Measurements from ENCODE around the gene SHMT2. TPM values are rescaled to one million over a fixed set of nuclear protein-coding genes. Genes with fewer than 3 reads are reported as not detected.

The SHMT2 gene
- total RNA-seq, 1 donor from 2014 or later: 78.7 TPM

- peak overlapping the region; percentile 12 for H3K27ac Mint-ChIP-seq
- H3K9me3 Mint-ChIP-seq: no peaks in the 10 kb centered on the region
- H3K4me1 Mint-ChIP-seq: peaks cover 35% of the 10 kb centered on the region
Measured at GRCh38 chr12:57212701-57213057, 16.8 kb upstream of the SHMT2 start.

DNA sequence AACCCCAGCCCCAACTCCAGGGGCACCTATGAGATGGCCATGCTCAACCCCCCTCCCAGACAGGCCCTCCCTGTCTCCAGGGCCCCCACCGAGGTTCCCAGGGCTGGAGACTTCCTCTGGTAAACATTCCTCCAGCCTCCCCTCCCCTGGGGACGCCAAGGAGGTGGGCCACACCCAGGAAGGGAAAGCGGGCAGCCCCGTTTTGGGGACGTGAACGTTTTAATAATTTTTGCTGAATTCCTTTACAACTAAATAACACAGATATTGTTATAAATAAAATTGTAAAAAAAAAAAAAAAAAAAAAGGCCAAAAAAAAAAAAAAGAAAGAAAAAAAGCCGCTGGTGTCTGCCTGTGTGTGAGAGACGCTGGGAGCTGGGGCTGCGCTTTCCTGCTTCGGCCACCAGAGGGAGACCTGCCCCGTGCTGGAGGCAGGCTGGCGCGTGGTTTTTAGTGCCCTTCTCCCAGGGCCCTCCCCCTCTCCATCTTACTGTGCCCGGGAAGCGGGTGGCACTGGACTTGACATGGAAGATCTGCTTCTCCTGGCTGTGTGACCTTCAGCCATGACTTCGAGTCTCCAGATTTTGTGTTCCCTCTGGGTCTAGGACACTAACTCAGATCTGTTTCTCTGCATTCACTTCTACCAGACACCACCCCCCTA, 16.3 kb upstream of the SHMT2 start:
- Mint-ChIP-seq H3K4me3 (peak overlapping the region; percentile 24), H3K9me3 (no peaks in the 10 kb centered on the region), H3K27ac (peak overlapping the region; percentile 93), H3K36me3 (peaks cover 8% of the 10 kb centered on the region), H3K27me3 (ENCODE audit: low read depth) (peaks cover 38% of the 10 kb centered on the region), H3K4me1 (peaks cover 39% of the 10 kb centered on the region)
- TF ChIP-seq, protein P1, sequence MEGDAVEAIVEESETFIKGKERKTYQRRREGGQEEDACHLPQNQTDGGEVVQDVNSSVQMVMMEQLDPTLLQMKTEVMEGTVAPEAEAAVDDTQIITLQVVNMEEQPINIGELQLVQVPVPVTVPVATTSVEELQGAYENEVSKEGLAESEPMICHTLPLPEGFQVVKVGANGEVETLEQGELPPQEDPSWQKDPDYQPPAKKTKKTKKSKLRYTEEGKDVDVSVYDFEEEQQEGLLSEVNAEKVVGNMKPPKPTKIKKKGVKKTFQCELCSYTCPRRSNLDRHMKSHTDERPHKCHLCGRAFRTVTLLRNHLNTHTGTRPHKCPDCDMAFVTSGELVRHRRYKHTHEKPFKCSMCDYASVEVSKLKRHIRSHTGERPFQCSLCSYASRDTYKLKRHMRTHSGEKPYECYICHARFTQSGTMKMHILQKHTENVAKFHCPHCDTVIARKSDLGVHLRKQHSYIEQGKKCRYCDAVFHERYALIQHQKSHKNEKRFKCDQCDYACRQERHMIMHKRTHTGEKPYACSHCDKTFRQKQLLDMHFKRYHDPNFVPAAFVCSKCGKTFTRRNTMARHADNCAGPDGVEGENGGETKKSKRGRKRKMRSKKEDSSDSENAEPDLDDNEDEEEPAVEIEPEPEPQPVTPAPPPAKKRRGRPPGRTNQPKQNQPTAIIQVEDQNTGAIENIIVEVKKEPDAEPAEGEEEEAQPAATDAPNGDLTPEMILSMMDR (IDR thresholded peaks at IDR 0.05; ENCODE audit: unreplicated experiment): peak; percentile 92
- peak; percentile 66 to 91 for DNase-seq (ENCODE audit: low spot score in 2 of 2, unreplicated experiment in 2 of 2)

More at GRCh38 chr12:57212701-57213057, 16.8 kb upstream of the SHMT2 start:
- TF ChIP-seq, protein P1 (IDR thresholded peaks at IDR 0.05; ENCODE audit: unreplicated experiment): no peak
- peaks cover 8% of the 10 kb centered on the region for H3K36me3 Mint-ChIP-seq
- H3K27me3 Mint-ChIP-seq (ENCODE audit: low read depth): peaks cover 33% of the 10 kb centered on the region
- no peak overlapping the region for H3K4me3 Mint-ChIP-seq
- no peak for DNase-seq (ENCODE audit: low spot score in 2 of 2, unreplicated experiment in 2 of 2)

DNA sequence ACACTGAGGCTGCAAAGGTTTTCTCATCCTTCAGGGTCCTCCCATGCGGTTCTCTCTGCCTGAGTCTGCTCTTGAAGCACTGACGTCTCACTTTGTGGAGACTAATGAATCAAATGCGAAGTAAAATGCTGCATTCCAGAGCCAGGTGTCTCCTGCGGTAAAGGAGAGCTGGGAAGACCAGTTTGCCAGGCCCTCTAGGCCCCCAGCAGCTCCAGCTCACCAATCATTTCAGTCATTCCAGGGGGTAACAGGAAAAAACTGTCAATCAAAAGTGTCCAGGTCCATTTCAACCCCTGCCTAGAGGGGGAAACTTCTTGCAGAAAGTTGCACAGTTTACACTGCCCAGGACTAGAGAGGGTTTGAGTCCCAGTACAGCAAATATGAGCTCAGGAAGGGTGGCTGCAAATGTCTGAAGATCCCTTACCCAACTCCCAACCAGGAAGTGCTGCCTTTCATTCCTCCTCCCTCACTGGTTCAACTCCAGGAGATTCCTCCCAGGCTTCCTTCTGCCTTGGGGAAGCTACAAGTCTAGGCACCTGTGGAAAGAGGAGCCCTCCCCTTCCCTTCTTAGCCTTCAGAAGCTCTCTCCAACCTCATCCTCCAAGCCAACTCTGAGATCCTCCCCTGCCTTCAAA, 15.6 kb upstream of the SHMT2 start:
- Mint-ChIP-seq H3K27me3 (ENCODE audit: low read depth) (peaks cover 45% of the 10 kb centered on the region), H3K36me3 (peaks cover 8% of the 10 kb centered on the region), H3K27ac (peak overlapping the region; percentile 93), H3K4me3 (peak overlapping the region; percentile 35), H3K9me3 (no peaks in the 10 kb centered on the region), H3K4me1 (peaks cover 45% of the 10 kb centered on the region)
- DNase-seq (ENCODE audit: low spot score in 2 of 2, unreplicated experiment in 2 of 2): no peak
- TF ChIP-seq, protein P1 (IDR thresholded peaks at IDR 0.05; ENCODE audit: unreplicated experiment): no peak

DNA sequence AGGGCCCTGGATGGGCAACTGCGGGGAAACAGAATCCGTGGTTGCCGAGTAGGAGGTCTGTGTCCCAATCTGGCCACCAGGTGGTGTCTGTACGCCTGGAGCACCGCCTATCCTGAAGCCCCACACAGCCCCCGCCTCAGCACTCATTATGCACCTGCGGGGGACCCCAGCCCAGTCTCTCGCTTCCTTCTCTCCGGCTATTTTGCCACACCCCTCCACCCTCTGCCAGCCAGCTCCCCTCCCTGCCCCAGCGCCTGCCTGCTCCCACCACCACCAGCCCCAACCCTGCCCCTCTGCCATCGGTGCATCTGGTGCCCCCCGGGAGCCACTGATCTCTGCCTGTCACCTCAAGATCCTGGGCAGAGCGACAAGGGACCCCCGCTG, 15.1 kb upstream of the SHMT2 start:
- H3K4me1 Mint-ChIP-seq: peaks cover 50% of the 10 kb centered on the region
- H3K27me3 Mint-ChIP-seq (ENCODE audit: low read depth): peaks cover 50% of the 10 kb centered on the region
- TF ChIP-seq, protein P1 (IDR thresholded peaks at IDR 0.05; ENCODE audit: unreplicated experiment): peak; percentile 60

DNA sequence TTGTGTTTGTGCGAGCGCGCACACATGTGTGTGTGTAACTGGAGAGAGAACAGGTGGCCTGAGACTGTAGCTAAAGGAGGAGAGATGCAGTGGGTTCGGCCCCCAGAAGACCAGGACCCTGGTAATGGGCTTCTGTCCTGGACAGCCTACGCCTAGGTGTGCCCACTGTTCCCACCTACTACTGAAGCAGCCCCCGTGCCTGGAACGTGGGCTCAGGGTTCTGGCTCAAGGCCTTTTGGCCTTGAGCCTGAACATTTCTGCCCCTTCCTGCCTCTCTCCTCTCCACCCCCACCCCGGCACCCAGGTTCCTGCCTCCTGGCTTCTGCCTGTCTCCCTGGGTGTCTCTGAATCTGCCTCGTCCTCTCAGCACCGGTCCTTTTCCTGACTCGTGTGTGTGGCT, 14.4 kb upstream of the SHMT2 start:
- TF ChIP-seq, protein P1 (IDR thresholded peaks at IDR 0.05; ENCODE audit: unreplicated experiment): no peak
- Mint-ChIP-seq H3K9me3 (no peaks in the 10 kb centered on the region), H3K27ac (no peak overlapping the region), H3K4me1 (peaks cover 56% of the 10 kb centered on the region), H3K27me3 (ENCODE audit: low read depth) (peaks cover 56% of the 10 kb centered on the region), H3K36me3 (peaks cover 2% of the 10 kb centered on the region), H3K4me3 (peak overlapping the region; percentile 3)
- DNase-seq (ENCODE audit: low spot score in 2 of 2, unreplicated experiment in 2 of 2): no peak

More for the DNA sequence above, 15.1 kb upstream of the SHMT2 start:
- Mint-ChIP-seq H3K4me3 (peak overlapping the region; percentile 35), H3K9me3 (no peaks in the 10 kb centered on the region), H3K36me3 (peaks cover 5% of the 10 kb centered on the region), H3K27ac (peak overlapping the region; percentile 93)
- peak in 1 of 2 experiments; percentile 69 for DNase-seq (ENCODE audit: low spot score in 2 of 2, unreplicated experiment in 2 of 2)
